Type B pancreatic cell (in vitro differentiated cells): ENCODE results near the gene COL4A5. TPM values are rescaled to one million over a fixed set of nuclear protein-coding genes. Genes with fewer than 3 reads are reported as not detected.
"Not testable (repeated sequence)": the region's sequence is repeated elsewhere in the genome, so short reads cannot be mapped to it uniquely, and the experiment has no call there.

ENCODE experiments used
- DNase-seq: peaks from one replicate; pipeline ENCODE4 v3.0.0; 2021; ENCODE audit warnings: mixed read lengths; ENCODE audit not compliant: unreplicated experiment; ENCODE audit errors: extremely low spot score
- H3K27ac Mint-ChIP-seq: 2 replicates; pipeline ENCODE4 v1.8.0; 2021; ENCODE audit warnings: mild to moderate bottlenecking, mixed read lengths
- H3K27me3 Mint-ChIP-seq: 2 replicates; pipeline ENCODE4 v1.8.0; 2021; ENCODE audit warnings: mixed read lengths
- H3K36me3 Mint-ChIP-seq: 2 replicates; pipeline ENCODE4 v1.8.0; 2021; ENCODE audit warnings: mixed read lengths
- H3K4me1 Mint-ChIP-seq: one replicate; pipeline ENCODE4 v1.8.0; 2021; ENCODE audit warnings: mixed read lengths; ENCODE audit not compliant: unreplicated experiment
- H3K4me3 Mint-ChIP-seq: 2 replicates; pipeline ENCODE4 v1.8.0; 2021; ENCODE audit warnings: mild to moderate bottlenecking, mixed read lengths
- H3K9me3 Mint-ChIP-seq: 2 replicates; pipeline ENCODE4 v1.8.0; 2021; ENCODE audit warnings: mixed read lengths
- CTCF ChIP-seq: fragments of 200-600 bp; sonication (generic); conservative IDR thresholded peaks from 2 replicates; pipeline ENCODE4 v1.5.0; 2021; ENCODE audit warnings: antibody characterized with exemption, mild to moderate bottlenecking
- long read RNA-seq: library from polyadenylated mRNA; unstranded; transcript quantifications from one replicate; pipeline ENCODE4 v2.0.0, GENCODE V29; 2020
- total RNA-seq: library from RNA; stranded (reverse); gene quantifications from 2 replicates; pipeline ENCODE4 v1.2.1, GENCODE V29; 2021; ENCODE audit warnings: low replicate concordance

Gene COL4A5
- total RNA-seq = 85.1 and 167 TPM in 2 replicates
- long read RNA-seq, partial matches to known transcripts = 17 of 36 reads
- long read RNA-seq, other reads (novel, unspliced or antisense) = 13 of 36 reads

GRCh38 chrX:108439426-108439942 is at the start of gene COL4A5:
TSS of gene COL4A5 (plus strand) at chrX:108439838. CDS start at chrX:108440126, 288 bp downstream.
- Mint-ChIP-seq H3K27me3 (peaks cover 11% of the 10 kb centered on the region), H3K4me1 (peaks cover 30% of the 10 kb centered on the region), H3K4me3 (peak within 1 kb of the TSS; percentile 97), H3K9me3 (peaks cover under 1% of the 10 kb centered on the region), H3K27ac (peak within 1 kb of the TSS; percentile 93), H3K36me3 (peaks cover 2% of the 10 kb centered on the region)
- TF ChIP-seq CTCF = no peak
- peak; percentile 77 for DNase-seq

GRCh38 chrX:108390976-108391717 is 48.5 kb upstream of the COL4A5 start:
- not testable (repeated sequence) for H3K27me3 Mint-ChIP-seq, DNase-seq, H3K27ac Mint-ChIP-seq, H3K36me3 Mint-ChIP-seq, H3K4me3 Mint-ChIP-seq, H3K4me1 Mint-ChIP-seq
- H3K9me3 Mint-ChIP-seq = peaks cover 10% of the 10 kb centered on the region

GRCh38 chrX:108396188-108396891 is 43.3 kb upstream of the COL4A5 start:
- peaks cover 25% of the 10 kb centered on the region for H3K4me1 Mint-ChIP-seq
- no peaks in the 10 kb centered on the region for H3K27me3 Mint-ChIP-seq
- H3K9me3 Mint-ChIP-seq = no peaks in the 10 kb centered on the region
- no peak for TF ChIP-seq CTCF
- H3K36me3 Mint-ChIP-seq = no peaks in the 10 kb centered on the region
- peak overlapping the region; percentile 16 for H3K4me3 Mint-ChIP-seq
- no peak for DNase-seq
- H3K27ac Mint-ChIP-seq = peak overlapping the region; percentile 86

GRCh38 chrX:108396986-108397385 is 42.7 kb upstream of the COL4A5 start:
- H3K36me3 Mint-ChIP-seq = no peaks in the 10 kb centered on the region
- no peak overlapping the region for H3K4me3 Mint-ChIP-seq
- TF ChIP-seq CTCF = no peak

GRCh38 chrX:108397627-108398391 is 41.8 kb upstream of the COL4A5 start:
- no peak for DNase-seq
- Mint-ChIP-seq H3K4me3 (no peak overlapping the region), H3K27me3 (no peaks in the 10 kb centered on the region), H3K4me1 (peaks cover 25% of the 10 kb centered on the region), H3K9me3 (no peaks in the 10 kb centered on the region), H3K36me3 (no peaks in the 10 kb centered on the region), H3K27ac (peak overlapping the region; percentile 86)
- no peak for TF ChIP-seq CTCF

More at GRCh38 chrX:108396986-108397385, 42.7 kb upstream of the COL4A5 start:
- no peaks in the 10 kb centered on the region for H3K9me3 Mint-ChIP-seq
- DNase-seq = no peak
- no peaks in the 10 kb centered on the region for H3K27me3 Mint-ChIP-seq
- peaks cover 25% of the 10 kb centered on the region for H3K4me1 Mint-ChIP-seq
- H3K27ac Mint-ChIP-seq = peak overlapping the region; percentile 86
